Skin of body (tissue), 2 donors: Measurements from ENCODE around the gene TCF25. TPM values are rescaled to one million over a fixed set of nuclear protein-coding genes. Genes with fewer than 3 reads are reported as not detected.
A peak's percentile ranks its signal among the peaks of the same experiment; 100 is the strongest.
"Not testable (repeated sequence)": the region's sequence is repeated elsewhere in the genome, so short reads cannot be mapped to it uniquely, and the experiment has no call there.

Experiments
- DNase-seq: peaks from one replicate; lab custom pipeline; 2025; lab: John Stamatoyannopoulos, UW
- total RNA-seq: library from RNA; depleted of rRNA; stranded (reverse); fragments of >200 nt; gene quantifications from one replicate; pipeline ENCODE4 v1.2.3, GENCODE V29; 2014

TCF25 gene
- total RNA-seq, 1 donor from 2014 or later = 109 TPM

- DNase-seq = peak; percentile 47
Measured at GRCh38 chr16:89918453-89919347, 45.3 kb downstream of the TCF25 start, which contains the start of gene MC1R. MC1R (plus strand) TSS chr16:89918862; CDS start chr16:89919259, 397 bp downstream.

GRCh38 chr16:89919535-89920406, 46.4 kb downstream of the TCF25 start:
- DNase-seq = no peak

GRCh38 chr16:89920723-89921122, 47.3 kb downstream of the TCF25 start:
- no peak for DNase-seq

GRCh38 chr16:89921131-89921701, 47.8 kb downstream of the TCF25 start:
- DNase-seq = no peak

- peak; percentile 17 for DNase-seq
Measured at GRCh38 chr16:89921702-89922476, 48.5 kb downstream of the TCF25 start.

- peak; percentile 39 for DNase-seq
Measured at GRCh38 chr16:89922477-89922883, 49.1 kb downstream of the TCF25 start.

GRCh38 chr16:89922884-89923639, 49.7 kb downstream of the TCF25 start, which contains the start of gene TUBB3:
TUBB3 (plus strand) TSS chr16:89923342; CDS start chr16:89923402, 60 bp downstream.
- DNase-seq = no peak

GRCh38 chr16:89923640-89924296, 50.4 kb downstream of the TCF25 start:
- no peak for DNase-seq

DNA sequence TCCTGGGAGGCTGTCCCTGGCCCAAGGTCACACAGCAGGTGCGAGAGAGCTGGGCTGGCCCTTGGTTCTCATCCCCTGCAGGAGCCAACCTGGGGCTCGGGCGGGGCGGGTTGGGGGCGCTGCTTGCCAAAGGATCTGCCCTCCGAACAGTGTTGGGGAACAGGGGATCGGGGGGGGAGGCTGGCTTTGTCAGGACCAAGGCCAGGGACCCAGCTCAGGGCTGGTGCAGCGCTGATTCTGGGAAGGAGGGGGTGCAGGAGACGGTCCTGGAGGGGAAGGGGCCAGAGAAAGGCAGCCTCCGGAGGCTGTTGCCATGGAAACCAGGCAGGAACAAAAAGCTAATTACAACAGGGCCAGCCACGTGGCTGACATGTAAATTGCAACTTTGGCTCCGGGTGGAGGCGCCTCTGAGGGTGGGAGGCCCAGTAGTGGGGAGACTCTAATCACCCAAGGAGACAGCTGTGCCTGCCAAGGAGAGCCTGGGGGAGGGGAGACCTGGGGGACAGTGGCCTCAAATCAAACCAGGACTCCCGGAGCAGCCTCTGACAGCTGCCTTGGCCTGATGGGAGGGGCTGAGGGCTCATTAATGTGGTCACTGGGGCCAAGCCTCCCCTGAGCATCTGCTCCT, 51.0 kb downstream of the TCF25 start:
- peak; percentile 27 for DNase-seq

DNA sequence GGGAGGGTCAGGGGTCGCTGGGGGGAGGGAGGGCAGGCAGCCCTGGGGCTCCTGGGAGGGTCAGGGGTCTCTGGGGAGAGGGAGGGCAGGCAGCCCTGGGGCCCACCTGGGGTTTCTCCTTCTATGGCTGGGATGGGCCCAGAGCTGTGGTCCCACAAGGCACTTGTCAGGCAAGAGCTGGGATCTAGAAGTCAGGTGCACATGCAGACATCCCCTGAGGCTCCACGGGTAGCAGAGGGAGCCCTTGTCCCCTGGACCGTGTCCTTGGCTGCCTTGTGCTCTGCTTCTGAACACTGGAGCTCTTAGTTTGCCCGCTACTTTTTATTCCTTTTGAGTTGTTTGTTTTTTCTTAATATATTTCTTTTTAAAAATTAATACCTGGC, 51.5 kb downstream of the TCF25 start:
- DNase-seq = no peak

GRCh38 chr16:89925596-89926079, 52.2 kb downstream of the TCF25 start:
- no peak for DNase-seq

GRCh38 chr16:89931305-89931896, 58.0 kb downstream of the TCF25 start:
- DNase-seq = no peak

DNA sequence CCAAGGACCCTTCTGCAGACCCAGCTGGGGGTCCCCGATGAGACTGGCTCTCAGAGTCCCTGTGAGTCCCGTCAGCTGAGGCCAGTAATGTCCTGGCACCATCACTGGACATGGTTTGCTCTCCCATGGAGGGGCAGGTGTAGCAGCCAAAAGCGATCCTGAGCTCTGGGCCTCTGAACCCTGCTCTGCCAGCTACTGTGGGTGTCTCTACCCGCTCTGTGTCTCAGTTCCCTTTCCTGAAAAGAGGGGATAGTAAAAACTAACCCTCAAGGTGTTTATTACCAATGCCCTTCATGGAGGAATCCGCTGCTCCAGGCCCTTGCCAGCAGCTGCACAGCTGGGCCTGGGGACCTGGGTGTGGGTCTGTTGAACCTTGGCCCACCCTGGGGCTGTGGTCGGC, 58.6 kb downstream of the TCF25 start:
- DNase-seq = no peak

DNA sequence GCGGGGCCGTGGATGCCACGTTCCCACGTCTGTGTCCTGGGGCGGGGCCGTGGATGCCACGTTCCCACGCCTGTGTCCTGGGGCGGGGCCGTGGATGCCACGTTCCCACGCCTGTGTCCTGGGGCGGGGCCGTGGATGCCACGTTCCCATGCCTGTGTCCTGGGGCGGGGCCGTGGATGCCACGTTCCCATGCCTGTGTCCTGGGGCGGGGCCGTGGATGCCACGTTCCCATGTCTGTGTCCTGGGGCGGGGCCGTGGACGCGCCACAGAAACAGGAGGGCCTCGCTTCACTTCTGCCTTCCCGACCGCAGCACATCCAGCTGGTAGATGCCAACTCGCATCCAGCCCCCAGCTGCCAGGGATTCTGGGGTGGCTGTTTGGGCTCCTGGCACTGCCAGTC, 60.6 kb downstream of the TCF25 start:
- DNase-seq = not testable (repeated sequence)

- no peak for DNase-seq
Measured at GRCh38 chr16:89934611-89935553, 61.5 kb downstream of the TCF25 start.

DNA sequence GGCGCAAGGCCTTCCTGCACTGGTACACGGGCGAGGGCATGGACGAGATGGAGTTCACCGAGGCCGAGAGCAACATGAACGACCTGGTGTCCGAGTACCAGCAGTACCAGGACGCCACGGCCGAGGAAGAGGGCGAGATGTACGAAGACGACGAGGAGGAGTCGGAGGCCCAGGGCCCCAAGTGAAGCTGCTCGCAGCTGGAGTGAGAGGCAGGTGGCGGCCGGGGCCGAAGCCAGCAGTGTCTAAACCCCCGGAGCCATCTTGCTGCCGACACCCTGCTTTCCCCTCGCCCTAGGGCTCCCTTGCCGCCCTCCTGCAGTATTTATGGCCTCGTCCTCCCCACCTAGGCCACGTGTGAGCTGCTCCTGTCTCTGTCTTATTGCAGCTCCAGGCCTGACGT, 62.2 kb downstream of the TCF25 start:
- DNase-seq = not testable (repeated sequence)

DNA sequence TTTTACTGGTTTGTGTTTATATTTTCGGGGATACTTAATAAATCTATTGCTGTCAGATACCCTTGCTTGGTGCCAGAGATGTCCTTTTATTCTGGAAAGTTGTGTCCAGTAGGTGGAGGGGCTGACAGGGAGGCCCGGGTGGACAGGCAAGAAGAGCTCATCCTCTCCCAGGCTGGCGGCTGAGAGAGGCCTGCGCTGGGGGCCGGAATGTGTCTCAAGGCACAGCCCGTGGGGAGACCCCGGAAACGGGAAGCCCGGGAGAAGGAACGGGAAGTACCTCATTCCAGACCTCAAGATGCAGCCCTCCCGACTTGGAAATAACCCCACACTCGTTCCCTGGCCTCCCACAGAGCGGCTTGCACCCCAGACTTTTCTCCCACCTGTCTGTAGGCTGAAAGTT, 62.6 kb downstream of the TCF25 start:
- DNase-seq = no peak
